ENCODE data around the gene NTHL1. TPM values are rescaled to one million over a fixed set of nuclear protein-coding genes. Genes with fewer than 3 reads are reported as not detected.

Gene NTHL1
- total RNA-seq, 2 experiments from 2014 or later, result 28.2 to 29.8 TPM

DNA sequence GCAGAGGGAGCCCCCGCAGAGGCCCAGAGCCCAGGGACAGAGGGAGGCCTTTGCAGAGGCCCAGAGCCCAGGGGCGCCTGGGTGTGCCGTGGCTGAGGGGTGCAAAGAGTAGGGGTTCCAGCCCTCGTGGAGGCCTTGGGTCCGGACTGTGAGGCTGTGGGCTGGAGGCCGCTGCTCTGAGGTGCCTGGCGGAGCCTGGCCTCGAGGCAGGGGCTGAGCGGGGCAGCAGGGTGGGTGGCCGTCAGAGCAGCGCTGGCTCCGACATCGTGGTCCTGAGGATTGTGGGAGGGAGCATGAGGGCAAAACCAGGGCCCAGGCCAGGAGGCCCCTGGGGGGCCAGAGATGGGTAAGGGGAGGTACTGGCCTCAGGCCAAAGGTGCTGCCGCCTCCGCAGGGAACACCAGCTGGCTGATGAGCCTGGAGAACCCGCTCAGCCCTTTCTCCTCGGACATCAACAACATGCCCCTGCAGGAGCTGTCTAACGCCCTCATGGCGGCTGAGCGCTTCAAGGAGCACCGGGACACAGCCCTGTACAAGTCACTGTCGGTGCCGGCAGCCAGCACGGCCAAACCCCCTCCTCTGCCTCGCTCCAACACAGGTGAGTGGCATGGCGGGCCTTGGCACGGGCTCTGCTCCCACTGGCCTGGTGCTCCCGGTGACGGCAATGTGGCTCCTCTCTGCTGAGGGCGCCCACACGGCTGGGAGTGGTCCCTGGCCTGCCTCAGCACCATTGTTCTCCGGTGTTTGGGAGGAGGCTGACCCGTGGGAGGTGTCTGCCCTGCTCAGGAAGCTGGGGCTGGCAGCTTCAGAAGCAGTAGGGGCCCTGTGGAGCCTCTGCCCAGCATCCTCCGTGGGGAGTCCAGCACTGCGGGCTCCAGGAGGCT, 33.8 kb upstream of the NTHL1 start:
- TF ChIP-seq, protein P1, sequence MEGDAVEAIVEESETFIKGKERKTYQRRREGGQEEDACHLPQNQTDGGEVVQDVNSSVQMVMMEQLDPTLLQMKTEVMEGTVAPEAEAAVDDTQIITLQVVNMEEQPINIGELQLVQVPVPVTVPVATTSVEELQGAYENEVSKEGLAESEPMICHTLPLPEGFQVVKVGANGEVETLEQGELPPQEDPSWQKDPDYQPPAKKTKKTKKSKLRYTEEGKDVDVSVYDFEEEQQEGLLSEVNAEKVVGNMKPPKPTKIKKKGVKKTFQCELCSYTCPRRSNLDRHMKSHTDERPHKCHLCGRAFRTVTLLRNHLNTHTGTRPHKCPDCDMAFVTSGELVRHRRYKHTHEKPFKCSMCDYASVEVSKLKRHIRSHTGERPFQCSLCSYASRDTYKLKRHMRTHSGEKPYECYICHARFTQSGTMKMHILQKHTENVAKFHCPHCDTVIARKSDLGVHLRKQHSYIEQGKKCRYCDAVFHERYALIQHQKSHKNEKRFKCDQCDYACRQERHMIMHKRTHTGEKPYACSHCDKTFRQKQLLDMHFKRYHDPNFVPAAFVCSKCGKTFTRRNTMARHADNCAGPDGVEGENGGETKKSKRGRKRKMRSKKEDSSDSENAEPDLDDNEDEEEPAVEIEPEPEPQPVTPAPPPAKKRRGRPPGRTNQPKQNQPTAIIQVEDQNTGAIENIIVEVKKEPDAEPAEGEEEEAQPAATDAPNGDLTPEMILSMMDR (IDR thresholded peaks at IDR 0.05), result no peak
- CTCF ChIA-PET, result no interaction called here
- intact Hi-C loops (cut with micrococcal nuclease), result no loop called here

DNA sequence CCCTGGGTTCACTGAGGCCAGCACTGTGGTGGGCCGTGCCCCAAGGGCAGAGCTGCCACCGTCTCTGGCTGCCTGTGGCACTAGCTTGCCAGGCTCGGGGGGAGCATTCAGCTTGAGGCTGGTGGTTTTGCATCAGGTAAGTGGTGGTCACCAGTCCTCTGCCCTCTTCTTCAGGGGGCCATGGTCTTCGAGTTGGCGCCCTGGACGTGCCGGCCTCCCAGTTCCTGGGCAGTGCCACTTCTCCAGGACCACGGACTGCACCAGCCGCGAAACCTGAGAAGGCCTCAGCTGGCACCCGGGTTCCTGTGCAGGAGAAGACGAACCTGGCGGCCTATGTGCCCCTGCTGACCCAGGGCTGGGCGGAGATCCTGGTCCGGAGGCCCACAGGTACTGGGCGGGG, 32.4 kb upstream of the NTHL1 start:
- CTCF ChIA-PET, result interaction anchor here (0.6 kb wide), 1 partner anchor 9 kb away, joined by 3 read pairs; no protein-coding TSS in a partner anchor

More for the DNA sequence above, 33.8 kb upstream of the NTHL1 start:
- Mint-ChIP-seq H3K36me3 (ENCODE audit: low read depth) (no peaks in the 10 kb centered on the region), H3K27me3 (no peaks in the 10 kb centered on the region), H3K4me3 (no peak overlapping the region), H3K27ac (no peak overlapping the region), H3K4me1 (ENCODE audit: low read depth) (no peaks in the 10 kb centered on the region), H3K9me3 (no peaks in the 10 kb centered on the region)
- ATAC-seq (no peak), DNase-seq (no peak)
- POLR2A ChIA-PET, result interaction anchor here (0.7 to 1.4 kb wide), 3 partner anchors 9 to 15 kb away, joined by 3 to 4 read pairs (median 4); no protein-coding TSS in a partner anchor

DNA sequence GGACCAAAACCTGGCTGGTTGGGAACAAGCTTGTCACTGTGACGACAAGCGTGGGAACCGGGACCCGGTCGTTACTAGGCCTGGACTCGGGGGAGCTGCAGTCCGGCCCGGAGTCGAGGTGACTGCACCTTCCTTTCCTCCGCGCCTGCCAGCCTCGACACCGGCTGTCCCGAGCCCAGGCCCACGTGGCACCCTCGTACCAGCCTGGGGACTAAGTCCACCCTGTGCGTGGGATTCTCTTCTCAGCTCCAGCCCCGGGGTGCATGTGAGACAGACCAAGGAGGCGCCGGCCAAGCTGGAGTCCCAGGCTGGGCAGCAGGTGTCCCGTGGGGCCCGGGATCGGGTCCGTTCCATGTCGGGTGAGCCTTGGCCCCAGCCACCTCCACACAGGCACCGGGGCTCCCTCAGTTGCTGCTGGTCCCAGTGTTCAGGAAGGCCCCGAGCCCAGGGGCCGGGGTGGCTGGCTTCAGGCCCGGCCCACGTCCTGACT, 31.7 kb upstream of the NTHL1 start:
- H3K36me3 Mint-ChIP-seq (ENCODE audit: low read depth), result no peaks in the 10 kb centered on the region
- H3K27me3 Mint-ChIP-seq, result no peaks in the 10 kb centered on the region
- intact Hi-C loops (cut with micrococcal nuclease), result no loop called here
- ATAC-seq (no peak), DNase-seq (no peak)
- H3K4me3 Mint-ChIP-seq, result no peak overlapping the region
- H3K27ac Mint-ChIP-seq, result no peak overlapping the region
- H3K4me1 Mint-ChIP-seq (ENCODE audit: low read depth), result no peaks in the 10 kb centered on the region
- CTCF ChIA-PET, result no interaction called here
- no peaks in the 10 kb centered on the region for H3K9me3 Mint-ChIP-seq
- POLR2A ChIA-PET, result interaction anchor here (0.6 to 1.4 kb wide), 4 partner anchors 11 to 891 kb away, joined by 3 to 5 read pairs (median 4); no protein-coding TSS in a partner anchor
- TF ChIP-seq, protein P1 (IDR thresholded peaks at IDR 0.05), result no peak

More for the DNA sequence above, 32.4 kb upstream of the NTHL1 start:
- H3K27ac Mint-ChIP-seq, result no peak overlapping the region
- H3K27me3 Mint-ChIP-seq, result no peaks in the 10 kb centered on the region
- DNase-seq (no peak), ATAC-seq (no peak)
- intact Hi-C loops (cut with micrococcal nuclease), result no loop called here
- POLR2A ChIA-PET, result interaction anchor here (1.4 kb wide), 1 partner anchor 12 kb away, joined by 4 read pairs; no protein-coding TSS in a partner anchor
- no peak overlapping the region for H3K4me3 Mint-ChIP-seq
- no peaks in the 10 kb centered on the region for H3K36me3 Mint-ChIP-seq (ENCODE audit: low read depth)
- no peaks in the 10 kb centered on the region for H3K9me3 Mint-ChIP-seq
- TF ChIP-seq, protein P1 (IDR thresholded peaks at IDR 0.05), result no peak
- H3K4me1 Mint-ChIP-seq (ENCODE audit: low read depth), result no peaks in the 10 kb centered on the region

DNA sequence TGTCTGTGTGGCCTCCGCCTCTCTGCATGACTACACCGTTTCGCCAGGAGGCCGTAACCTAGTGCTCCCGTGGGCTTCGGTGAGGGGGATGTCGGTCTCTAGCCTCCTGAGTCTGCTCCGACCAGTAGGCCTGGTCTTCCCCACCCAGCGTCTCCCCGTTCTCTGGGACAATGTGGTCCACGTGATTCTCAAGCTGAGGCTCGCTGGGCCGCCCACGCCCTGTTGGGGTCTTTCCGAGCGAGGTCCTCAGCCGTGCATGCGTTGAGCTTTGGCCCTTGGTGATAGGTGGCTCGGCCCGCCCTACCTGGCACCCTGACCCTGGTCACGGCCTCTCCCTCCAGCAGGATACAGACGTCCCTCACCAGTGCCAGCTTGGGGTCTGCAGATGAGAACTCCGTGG, 31.1 kb upstream of the NTHL1 start:
- H3K4me1 Mint-ChIP-seq (ENCODE audit: low read depth), result no peaks in the 10 kb centered on the region

More for the DNA sequence above, 31.1 kb upstream of the NTHL1 start:
- Mint-ChIP-seq H3K4me3 (no peak overlapping the region), H3K27me3 (no peaks in the 10 kb centered on the region), H3K27ac (no peak overlapping the region), H3K36me3 (ENCODE audit: low read depth) (no peaks in the 10 kb centered on the region), H3K9me3 (no peaks in the 10 kb centered on the region)
- intact Hi-C loops (cut with micrococcal nuclease), result no loop called here
- CTCF ChIA-PET, result no interaction called here
- no peak for DNase-seq
- ATAC-seq, result no peak
- TF ChIP-seq, protein P1 (IDR thresholded peaks at IDR 0.05), result no peak
- POLR2A ChIA-PET, result interaction anchor here (0.7 kb wide), 1 partner anchor 76 kb away, joined by 5 read pairs; no protein-coding TSS in a partner anchor
